Bronchial epithelial cell (primary cell): ENCODE data around the gene HOXD8. TPM values are rescaled to one million over a fixed set of nuclear protein-coding genes. Genes with fewer than 3 reads are reported as not detected.
A peak's percentile ranks its signal among the peaks of the same experiment; 100 is the strongest.

Experiments
- DNase-seq: peaks from one replicate; pipeline ENCODE4 v3.0.0-alpha.2; 2010; ENCODE audit warnings: low read depth
- FAIRE-seq: peaks from 2 replicates; lab custom pipeline; 2011; peaks lifted over from hg19 to GRCh38; lab: Jason Lieb, UNC
- H3K27me3 ChIP-seq: 2 replicates; pipeline ENCODE4 v1.5.1; 2011; ENCODE audit warnings: low read length; ENCODE audit not compliant: control insufficient read depth, insufficient read depth
- H3K36me3 ChIP-seq: 2 replicates; pipeline ENCODE4 v1.5.1; 2011; ENCODE audit warnings: low read length; ENCODE audit not compliant: control insufficient read depth, insufficient read depth
- H3K4me3 ChIP-seq: 2 replicates; pipeline ENCODE4 v1.5.1; 2011; ENCODE audit warnings: mild to moderate bottlenecking, low read depth, low read length, control low read depth
- total RNA-seq: library from RNA; depleted of rRNA; stranded (reverse); fragments of >200 nt; gene quantifications from 2 replicates; pipeline ENCODE4 v1.2.1, GENCODE V29; 2014
- TF ChIP-seq, protein P1 (sequence below): IDR thresholded peaks from 2 replicates; pipeline ENCODE4 v1.5.1; 2011; ENCODE audit warnings: mild to moderate bottlenecking, moderate library complexity, low read length, control low read depth, inconsistent platforms; ENCODE audit not compliant: insufficient read depth, severe bottlenecking

HOXD8 gene
- total RNA-seq, result not detected in 2 replicates

- no peak for DNase-seq
- H3K27me3 ChIP-seq, result peaks cover 72% of the 10 kb centered on the region
- TF ChIP-seq, protein P1, sequence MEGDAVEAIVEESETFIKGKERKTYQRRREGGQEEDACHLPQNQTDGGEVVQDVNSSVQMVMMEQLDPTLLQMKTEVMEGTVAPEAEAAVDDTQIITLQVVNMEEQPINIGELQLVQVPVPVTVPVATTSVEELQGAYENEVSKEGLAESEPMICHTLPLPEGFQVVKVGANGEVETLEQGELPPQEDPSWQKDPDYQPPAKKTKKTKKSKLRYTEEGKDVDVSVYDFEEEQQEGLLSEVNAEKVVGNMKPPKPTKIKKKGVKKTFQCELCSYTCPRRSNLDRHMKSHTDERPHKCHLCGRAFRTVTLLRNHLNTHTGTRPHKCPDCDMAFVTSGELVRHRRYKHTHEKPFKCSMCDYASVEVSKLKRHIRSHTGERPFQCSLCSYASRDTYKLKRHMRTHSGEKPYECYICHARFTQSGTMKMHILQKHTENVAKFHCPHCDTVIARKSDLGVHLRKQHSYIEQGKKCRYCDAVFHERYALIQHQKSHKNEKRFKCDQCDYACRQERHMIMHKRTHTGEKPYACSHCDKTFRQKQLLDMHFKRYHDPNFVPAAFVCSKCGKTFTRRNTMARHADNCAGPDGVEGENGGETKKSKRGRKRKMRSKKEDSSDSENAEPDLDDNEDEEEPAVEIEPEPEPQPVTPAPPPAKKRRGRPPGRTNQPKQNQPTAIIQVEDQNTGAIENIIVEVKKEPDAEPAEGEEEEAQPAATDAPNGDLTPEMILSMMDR, result no peak
- no peak for FAIRE-seq
- no peak within 1 kb of the TSS for H3K4me3 ChIP-seq
- no peaks in the 10 kb centered on the region for H3K36me3 ChIP-seq
Observed at GRCh38 chr2:176128982-176129796, at the start of gene HOXD8. Gene HOXD8, plus strand, starts transcription at chr2:176129705. Its CDS starts 662 bp downstream, at chr2:176130367.

- H3K4me3 ChIP-seq, result no peak overlapping the region
- no peak for FAIRE-seq
Observed at GRCh38 chr2:176079831-176080539, 49.5 kb upstream of the HOXD8 start.

DNA sequence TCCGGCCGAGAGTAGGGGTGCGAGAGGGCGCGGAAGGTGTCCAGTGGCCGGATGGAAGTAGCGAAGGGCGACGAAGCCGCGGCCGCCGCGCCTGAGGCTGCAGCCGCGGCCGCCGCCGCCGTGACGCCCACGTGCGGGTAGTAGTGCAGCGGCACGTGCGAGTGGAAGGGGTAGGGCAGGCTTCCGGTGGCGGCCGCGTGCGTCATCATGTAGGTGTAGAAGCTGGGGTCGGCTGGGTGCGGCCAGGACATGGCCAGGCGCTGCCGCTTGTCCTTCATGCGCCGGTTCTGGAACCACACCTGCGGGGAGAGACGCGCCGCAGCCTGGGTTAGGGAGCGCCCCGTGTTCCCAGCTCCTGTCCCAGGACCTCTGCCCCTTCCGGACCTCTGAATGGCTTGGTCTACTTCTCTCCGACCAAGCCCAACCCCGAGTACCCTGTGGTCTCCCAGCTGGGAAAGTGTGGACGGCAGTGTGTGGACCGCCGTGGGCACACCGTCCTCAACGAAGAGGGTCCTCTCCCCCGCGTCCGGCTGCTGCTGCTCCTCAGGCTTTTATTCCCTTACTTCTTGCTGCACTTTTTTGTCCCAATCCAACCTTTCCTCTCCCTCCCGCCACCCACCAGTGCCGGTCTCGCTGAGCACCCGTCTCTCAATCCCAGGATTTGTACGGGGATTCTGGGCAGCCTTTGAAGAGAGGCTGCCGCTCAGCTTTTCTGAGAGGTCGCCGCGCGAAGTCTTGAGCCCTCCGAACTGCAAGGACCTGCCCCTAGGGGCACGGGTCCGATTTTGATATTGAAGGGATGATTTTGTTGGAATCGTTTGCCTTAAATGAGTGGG lies 48.7 kb upstream of the HOXD8 start:
- TF ChIP-seq, protein P1, result no peak
- FAIRE-seq (no peak), DNase-seq (no peak)

More at GRCh38 chr2:176079831-176080539, 49.5 kb upstream of the HOXD8 start:
- Histone ChIP-seq H3K36me3 (no peaks in the 10 kb centered on the region), H3K27me3 (peaks cover 77% of the 10 kb centered on the region)
- DNase-seq, result no peak
- TF ChIP-seq, protein P1, result peak; percentile 54

GRCh38 chr2:176081376-176081836 lies 48.1 kb upstream of the HOXD8 start:
- TF ChIP-seq, protein P1, result no peak
- no peak overlapping the region for H3K4me3 ChIP-seq
- peaks cover 82% of the 10 kb centered on the region for H3K27me3 ChIP-seq
- DNase-seq, result no peak
- no peaks in the 10 kb centered on the region for H3K36me3 ChIP-seq
- no peak for FAIRE-seq

More for the DNA sequence above, 48.7 kb upstream of the HOXD8 start:
- Histone ChIP-seq H3K27me3 (peaks cover 77% of the 10 kb centered on the region), H3K4me3 (no peak overlapping the region), H3K36me3 (no peaks in the 10 kb centered on the region)

GRCh38 chr2:176081837-176082524 lies 47.5 kb upstream of the HOXD8 start:
- Histone ChIP-seq H3K4me3 (no peak overlapping the region), H3K27me3 (peaks cover 80% of the 10 kb centered on the region), H3K36me3 (no peaks in the 10 kb centered on the region)
- FAIRE-seq (no peak), DNase-seq (no peak)
- TF ChIP-seq, protein P1, result no peak
